DND-41 (cell line): ENCODE results near the gene SHC4.

Experiments used
- ATAC-seq: fragments of 200-7000 bp; cut with Tn5 transposase; 3 replicates; pipeline ENCODE4 v1.9.1; 2021; ENCODE audit warnings: low read depth; ENCODE audit not compliant: insufficient read depth
- DNase-seq: peaks from one replicate; pipeline ENCODE4 v3.0.0-alpha.2; 2020
- H2AFZ ChIP-seq: 2 replicates; pipeline ENCODE4 v1.6.0; 2012; ENCODE audit warnings: low read depth, low read length
- H3K27ac ChIP-seq: 2 replicates; pipeline ENCODE4 v1.5.1; 2012; ENCODE audit warnings: low read length, inconsistent platforms
- H3K27me3 ChIP-seq: fragments of 200-600 bp; sonication (generic); 2 replicates; pipeline ENCODE4 v1.6.0; 2012; ENCODE audit warnings: low read length, mild to moderate bottlenecking, inconsistent platforms; ENCODE audit not compliant: insufficient read depth, poor library complexity
- H3K36me3 ChIP-seq: 2 replicates; pipeline ENCODE4 v1.5.1; 2012; ENCODE audit warnings: low read length, inconsistent platforms; ENCODE audit not compliant: insufficient read depth
- H3K4me1 ChIP-seq: 2 replicates; pipeline ENCODE4 v1.5.1; 2012; ENCODE audit warnings: mild to moderate bottlenecking, low read length; ENCODE audit not compliant: insufficient read depth
- H3K4me2 ChIP-seq: 2 replicates; pipeline ENCODE4 v1.6.0; 2012; ENCODE audit warnings: mild to moderate bottlenecking, moderate library complexity, low read length, inconsistent platforms; ENCODE audit not compliant: insufficient read depth
- H3K4me3 ChIP-seq, 2 experiments: fragments of 200-600 bp in 1 of 2; shearing (Covaris generic) in 1 of 2; 2 replicates each; pipeline ENCODE4 v1.5.1; 2012 to 2016; ENCODE audit warnings: inconsistent platforms in 2 of 2, low read length in 2 of 2, mild to moderate bottlenecking in 2 of 2, low read depth in 1 of 2, moderate library complexity in 1 of 2
- H3K79me2 ChIP-seq: 2 replicates; pipeline ENCODE4 v1.6.0; 2012; ENCODE audit warnings: low read length, inconsistent platforms; ENCODE audit not compliant: insufficient read depth
- H3K9ac ChIP-seq: 2 replicates; pipeline ENCODE4 v1.6.0; 2012; ENCODE audit warnings: low read depth, mild to moderate bottlenecking, inconsistent platforms, low read length, moderate library complexity
- H3K9me3 ChIP-seq: 2 replicates; pipeline ENCODE4 v1.5.1; 2012; ENCODE audit warnings: low read length, moderate library complexity, mild to moderate bottlenecking, inconsistent platforms; ENCODE audit not compliant: insufficient read depth, severe bottlenecking
- H4K20me1 ChIP-seq: 2 replicates; pipeline ENCODE4 v1.6.0; 2012; ENCODE audit warnings: low read length; ENCODE audit not compliant: insufficient read depth
- EZH2 ChIP-seq: IDR thresholded peaks from 3 replicates; pipeline ENCODE4 v1.6.1; 2012; ENCODE audit warnings: borderline replicate concordance, low read depth, mild to moderate bottlenecking, moderate library complexity, low read length, inconsistent platforms; ENCODE audit not compliant: severe bottlenecking
- TF ChIP-seq, protein P1 (sequence below): IDR thresholded peaks from 2 replicates; pipeline ENCODE4 v1.5.1; 2012; ENCODE audit warnings: borderline replicate concordance, low read length, moderate library complexity, mild to moderate bottlenecking; ENCODE audit not compliant: poor library complexity, severe bottlenecking; ENCODE audit errors: extremely low read depth

Gene SHC4

DNA sequence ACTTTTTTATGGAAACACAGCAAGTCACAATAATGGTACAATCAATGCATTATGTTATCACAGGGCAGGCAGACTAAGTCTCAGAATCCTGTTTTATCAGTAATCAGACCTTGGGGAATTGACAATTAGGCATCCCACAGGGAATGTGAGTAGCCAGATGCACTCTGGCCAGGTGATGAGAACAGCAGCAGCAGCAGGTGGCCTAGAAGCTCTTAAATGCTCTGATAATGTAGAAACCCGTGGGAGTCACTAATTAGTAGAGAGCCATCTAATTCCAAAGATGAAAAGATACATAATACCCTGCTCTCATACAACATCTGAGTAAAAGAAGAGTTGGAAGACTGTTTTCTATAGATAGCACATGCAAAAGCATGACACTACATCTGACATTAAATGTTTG, 165.4 kb downstream of the SHC4 start:
- H3K9me3 ChIP-seq = no peaks in the 10 kb centered on the region
- H3K4me3 ChIP-seq = no peak overlapping the region
- ATAC-seq (no peak), DNase-seq (no peak)
- no peaks in the 10 kb centered on the region for H3K4me1 ChIP-seq
- peaks cover 49% of the 10 kb centered on the region for H3K79me2 ChIP-seq
- peaks cover 44% of the 10 kb centered on the region for H3K36me3 ChIP-seq
- TF ChIP-seq, protein P1, sequence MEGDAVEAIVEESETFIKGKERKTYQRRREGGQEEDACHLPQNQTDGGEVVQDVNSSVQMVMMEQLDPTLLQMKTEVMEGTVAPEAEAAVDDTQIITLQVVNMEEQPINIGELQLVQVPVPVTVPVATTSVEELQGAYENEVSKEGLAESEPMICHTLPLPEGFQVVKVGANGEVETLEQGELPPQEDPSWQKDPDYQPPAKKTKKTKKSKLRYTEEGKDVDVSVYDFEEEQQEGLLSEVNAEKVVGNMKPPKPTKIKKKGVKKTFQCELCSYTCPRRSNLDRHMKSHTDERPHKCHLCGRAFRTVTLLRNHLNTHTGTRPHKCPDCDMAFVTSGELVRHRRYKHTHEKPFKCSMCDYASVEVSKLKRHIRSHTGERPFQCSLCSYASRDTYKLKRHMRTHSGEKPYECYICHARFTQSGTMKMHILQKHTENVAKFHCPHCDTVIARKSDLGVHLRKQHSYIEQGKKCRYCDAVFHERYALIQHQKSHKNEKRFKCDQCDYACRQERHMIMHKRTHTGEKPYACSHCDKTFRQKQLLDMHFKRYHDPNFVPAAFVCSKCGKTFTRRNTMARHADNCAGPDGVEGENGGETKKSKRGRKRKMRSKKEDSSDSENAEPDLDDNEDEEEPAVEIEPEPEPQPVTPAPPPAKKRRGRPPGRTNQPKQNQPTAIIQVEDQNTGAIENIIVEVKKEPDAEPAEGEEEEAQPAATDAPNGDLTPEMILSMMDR = no peak
- TF ChIP-seq EZH2 = no peak
- H3K27me3 ChIP-seq = no peaks in the 10 kb centered on the region
- no peak overlapping the region for H2AFZ ChIP-seq
- peaks cover 12% of the 10 kb centered on the region; the same call in 1 of the 2 replicates for H4K20me1 ChIP-seq
- no peak overlapping the region for H3K4me2 ChIP-seq
- no peak overlapping the region for H3K9ac ChIP-seq
- H3K27ac ChIP-seq = no peak overlapping the region

DNA sequence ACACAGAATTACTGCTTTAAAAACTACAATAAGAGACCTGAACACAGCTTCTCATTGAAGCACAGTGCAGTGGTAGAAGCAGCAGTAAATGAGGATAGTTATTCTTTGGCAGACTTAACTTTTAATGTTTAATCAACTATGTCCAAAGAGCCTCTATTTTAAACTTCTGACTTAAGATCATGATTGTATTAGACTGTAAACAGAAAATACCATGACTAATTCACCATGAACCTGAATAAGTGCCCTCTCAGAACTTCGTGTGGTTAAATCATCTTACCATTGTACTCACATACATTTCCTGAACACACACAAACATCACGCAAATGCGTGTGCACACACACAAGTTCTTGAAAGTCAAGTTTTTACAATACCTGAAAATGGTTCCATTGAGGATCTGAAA, 166.8 kb downstream of the SHC4 start:
- H3K4me1 ChIP-seq = no peaks in the 10 kb centered on the region
- H3K9me3 ChIP-seq = no peaks in the 10 kb centered on the region
- H2AFZ ChIP-seq = no peak overlapping the region
- TF ChIP-seq, protein P1 = no peak
- no peak for TF ChIP-seq EZH2
- H3K4me3 ChIP-seq = no peak overlapping the region
- no peak for DNase-seq
- no peaks in the 10 kb centered on the region for H3K27me3 ChIP-seq
- H3K9ac ChIP-seq = no peak overlapping the region
- peaks cover 35% of the 10 kb centered on the region for H3K79me2 ChIP-seq
- peaks cover 52% of the 10 kb centered on the region for H3K36me3 ChIP-seq
- no peak overlapping the region for H3K27ac ChIP-seq
- no peak for ATAC-seq
- H3K4me2 ChIP-seq = no peak overlapping the region
- peaks cover 6% of the 10 kb centered on the region; the same call in 1 of the 2 replicates for H4K20me1 ChIP-seq

DNA sequence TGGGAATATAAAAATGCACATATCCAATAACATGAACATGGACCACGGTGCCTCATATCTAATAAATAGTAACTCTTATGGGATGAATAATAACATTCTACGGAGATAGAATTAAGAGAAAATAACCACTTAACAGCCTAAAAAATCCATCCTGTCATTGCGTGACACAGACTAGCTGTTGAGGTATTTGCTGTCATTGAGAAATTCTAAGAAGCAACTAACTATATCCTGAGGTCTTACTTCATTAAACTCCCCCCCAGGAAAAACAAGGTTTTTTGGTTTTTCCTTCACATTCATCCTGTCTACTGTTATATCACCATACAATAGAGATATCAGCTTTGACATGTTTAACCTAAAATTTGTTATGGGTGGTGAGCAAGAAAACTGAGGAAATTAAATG, 167.2 kb downstream of the SHC4 start:
- no peak overlapping the region for H3K9ac ChIP-seq
- peaks cover 54% of the 10 kb centered on the region for H3K36me3 ChIP-seq
- H3K4me3 ChIP-seq = no peak overlapping the region
- H3K79me2 ChIP-seq = peaks cover 33% of the 10 kb centered on the region
- H3K9me3 ChIP-seq = no peaks in the 10 kb centered on the region
- H4K20me1 ChIP-seq = peaks cover 5% of the 10 kb centered on the region; the same call in 1 of the 2 replicates
- DNase-seq = no peak
- no peak overlapping the region for H3K4me2 ChIP-seq
- ATAC-seq = no peak
- no peak for TF ChIP-seq EZH2
- TF ChIP-seq, protein P1 = no peak
- no peaks in the 10 kb centered on the region for H3K27me3 ChIP-seq
- no peak overlapping the region for H2AFZ ChIP-seq
- H3K4me1 ChIP-seq = no peaks in the 10 kb centered on the region
- no peak overlapping the region for H3K27ac ChIP-seq

DNA sequence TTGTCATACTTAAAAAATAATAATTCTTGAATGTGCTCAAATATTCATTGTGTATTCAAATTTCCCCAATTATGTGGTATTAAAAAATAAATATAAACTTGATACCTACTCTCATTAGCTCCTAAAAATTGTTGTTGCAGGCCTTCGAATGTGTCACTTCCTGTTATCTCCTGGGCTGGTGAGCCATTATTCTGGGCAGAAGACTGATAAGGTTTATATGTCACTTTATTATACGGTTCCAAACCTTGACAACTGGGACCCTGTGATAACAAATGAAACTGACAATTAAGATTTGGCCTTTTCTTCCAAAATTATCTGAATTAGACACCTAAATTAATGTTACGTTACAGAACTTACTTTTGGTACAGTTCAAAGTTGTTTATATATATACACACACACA, 167.8 kb downstream of the SHC4 start:
- Histone ChIP-seq H3K4me2 (no peak overlapping the region), H3K4me1 (no peaks in the 10 kb centered on the region), H2AFZ (no peak overlapping the region), H3K9ac (no peak overlapping the region), H3K4me3 (no peak overlapping the region), H3K79me2 (peaks cover 27% of the 10 kb centered on the region), H3K27ac (no peak overlapping the region), H3K9me3 (no peaks in the 10 kb centered on the region), H3K36me3 (peaks cover 54% of the 10 kb centered on the region), H3K27me3 (no peaks in the 10 kb centered on the region), H4K20me1 (no peaks in the 10 kb centered on the region; the same call in 1 of the 2 replicates)
- ATAC-seq (no peak), DNase-seq (no peak)
- no peak for TF ChIP-seq EZH2
- TF ChIP-seq, protein P1 = no peak
